Lower lobe of right lung (tissue), 2 donors: ENCODE data around the gene ONECUT1. TPM values are rescaled to one million over a fixed set of nuclear protein-coding genes. Genes with fewer than 3 reads are reported as not detected.

Experiments
- ATAC-seq, 2 donors: fragments of 200-7000 bp; cut with Tn5 transposase; one replicate each; pipeline ENCODE4 v1.9.1; 2020 to 2022; ENCODE audit warnings: mild to moderate bottlenecking in 2 of 2, moderate library complexity in 2 of 2
- DNase-seq: peaks from one replicate; pipeline ENCODE4 v3.0.0-alpha.2; 2020
- H3K27ac ChIP-seq: fragments of 200-600 bp; one replicate; pipeline ENCODE4 v1.8.0; 2022
- H3K27me3 ChIP-seq: fragments of 200-600 bp; one replicate; pipeline ENCODE4 v1.8.0; 2022; ENCODE audit warnings: low read depth
- H3K36me3 ChIP-seq: fragments of 200-600 bp; one replicate; pipeline ENCODE4 v1.8.0; 2022; ENCODE audit warnings: mild to moderate bottlenecking
- H3K4me1 ChIP-seq: fragments of 200-600 bp; one replicate; pipeline ENCODE4 v1.8.0; 2022
- H3K4me3 ChIP-seq: fragments of 200-600 bp; one replicate; pipeline ENCODE4 v1.8.0; 2022; ENCODE audit warnings: mild to moderate bottlenecking
- H3K9me3 ChIP-seq: fragments of 200-600 bp; one replicate; pipeline ENCODE4 v1.8.0; 2022
- CTCF ChIP-seq: fragments of 200-600 bp; IDR thresholded peaks from one replicate; pipeline ENCODE4 v1.8.0; 2022; ENCODE audit warnings: antibody characterized with exemption, mild to moderate bottlenecking
- intact Hi-C: fragments of 100-400 bp; cut with DNase I; formaldehyde crosslinking; loops from one replicate; pipeline ENCODE4 v1.11.0; 2022
- total RNA-seq: library from RNA; stranded (reverse); fragmentation: NEBNext Ultra II Directional; extraction: Animal tissue kit (Norgen Biotek cat#: 25700); gene quantifications from one replicate; pipeline ENCODE4 v1.2.1, GENCODE V29; 2021
- donor health status: DM: no; HTN: yes; CAD: no; lungs with severe emphysema.

Gene ONECUT1
- total RNA-seq, 1 donor from 2014 or later, result not detected

GRCh38 chr15:52803467-52804306 lies 13.6 kb upstream of the ONECUT1 start:
- H3K36me3 ChIP-seq, result no peaks in the 10 kb centered on the region
- no peak overlapping the region for H3K27ac ChIP-seq
- H3K4me3 ChIP-seq, result peak overlapping the region; percentile 16
- no peak for TF ChIP-seq CTCF
- peaks cover 31% of the 10 kb centered on the region for H3K4me1 ChIP-seq
- peaks cover 99% of the 10 kb centered on the region for H3K27me3 ChIP-seq
- DNase-seq, result peak; percentile 40
- H3K9me3 ChIP-seq, result no peaks in the 10 kb centered on the region
- intact Hi-C loops, result no loop called here
- ATAC-seq, result peak in 1 of 2 donors; percentile 17

GRCh38 chr15:52803108-52803466 lies 13.0 kb upstream of the ONECUT1 start:
- intact Hi-C loops, result no loop called here
- Histone ChIP-seq H3K27me3 (peaks cover 99% of the 10 kb centered on the region), H3K36me3 (no peaks in the 10 kb centered on the region), H3K4me1 (peaks cover 37% of the 10 kb centered on the region), H3K4me3 (no peak overlapping the region), H3K9me3 (no peaks in the 10 kb centered on the region), H3K27ac (no peak overlapping the region)
- no peak for DNase-seq
- no peak for TF ChIP-seq CTCF
- no peak for ATAC-seq

GRCh38 chr15:52802110-52802509 lies 12.0 kb upstream of the ONECUT1 start:
- intact Hi-C loops, result no loop called here
- H3K36me3 ChIP-seq, result no peaks in the 10 kb centered on the region

GRCh38 chr15:52801748-52802085 lies 11.6 kb upstream of the ONECUT1 start:
- DNase-seq (no peak), ATAC-seq (no peak)
- TF ChIP-seq CTCF, result no peak
- Histone ChIP-seq H3K4me3 (no peak overlapping the region), H3K27ac (no peak overlapping the region), H3K4me1 (peaks cover 40% of the 10 kb centered on the region), H3K9me3 (no peaks in the 10 kb centered on the region), H3K36me3 (no peaks in the 10 kb centered on the region), H3K27me3 (peaks cover 99% of the 10 kb centered on the region)
- intact Hi-C loops, result no loop called here

More at GRCh38 chr15:52802110-52802509, 12.0 kb upstream of the ONECUT1 start:
- Histone ChIP-seq H3K4me3 (no peak overlapping the region), H3K27ac (no peak overlapping the region), H3K4me1 (peaks cover 40% of the 10 kb centered on the region), H3K27me3 (peaks cover 99% of the 10 kb centered on the region), H3K9me3 (no peaks in the 10 kb centered on the region)
- no peak for TF ChIP-seq CTCF
- no peak for DNase-seq
- no peak for ATAC-seq

GRCh38 chr15:52800828-52801747 lies 11.0 kb upstream of the ONECUT1 start:
- intact Hi-C loops, result no loop called here
- Histone ChIP-seq H3K36me3 (no peaks in the 10 kb centered on the region), H3K4me1 (peaks cover 37% of the 10 kb centered on the region), H3K9me3 (no peaks in the 10 kb centered on the region), H3K27ac (no peak overlapping the region), H3K27me3 (peaks cover 99% of the 10 kb centered on the region), H3K4me3 (no peak overlapping the region)
- DNase-seq, result peak; percentile 44
- no peak for ATAC-seq
- TF ChIP-seq CTCF, result no peak
